Motor neuron (in vitro differentiated cells): ENCODE data around the gene MFAP4. TPM values are rescaled to one million over a fixed set of nuclear protein-coding genes. Genes with fewer than 3 reads are reported as not detected.

Experiments
- ATAC-seq, 8 experiments: fragments of 200-7000 bp; cut with Tn5 transposase; replicated peaks in 6 of 8; 2 replicates each; pipeline ENCODE4 v1.8.0; 2021; ENCODE audit warnings: mild to moderate bottlenecking in 8 of 8, moderate library complexity in 8 of 8
- H3K27ac ChIP-seq, 2 donors: fragments of 250-450 bp; sonication (Bioruptor Pico); 2 replicates each; pipeline ENCODE4 v1.9.0; 2021; ENCODE audit warnings: antibody characterized with exemption in 2 of 2, mild to moderate bottlenecking in 2 of 2, moderate library complexity in 1 of 2
- H3K4me1 ChIP-seq, 2 donors: fragments of 250-450 bp; sonication (Bioruptor Pico); replicated peaks in 1 of 2; 2 replicates each; pipeline ENCODE4 v1.6.1; 2021; ENCODE audit warnings: antibody characterized with exemption in 2 of 2, mild to moderate bottlenecking in 2 of 2, moderate library complexity in 1 of 2
- H3K4me3 ChIP-seq, 5 donors: fragments of 250-450 bp; sonication (Bioruptor Pico); 2 replicates each; pipeline ENCODE4 v1.9.0; 2021; ENCODE audit warnings: antibody characterized with exemption in 5 of 5, mild to moderate bottlenecking in 5 of 5, moderate library complexity in 4 of 5
- WGBS, 10 experiments: fragments of 450-650 bp; shearing (Covaris generic); methylation state at CpG; one replicate each; pipeline ENCODE4 v1.0.0; 2022; 5-methylcytosine and 5-hydroxymethylcytosine counted together
- in situ Hi-C, 9 experiments: fragments of 400-800 bp; cut with MboI; loops; one replicate each; pipeline ENCODE4 v1.15.0; 2021; ENCODE audit warnings: low sequenced_read_pairs in 9 of 9, low pct_unique_long_range_greater_than_20kb in 2 of 9; ENCODE audit not compliant: unreplicated experiment in 9 of 9
- total RNA-seq, 8 experiments: library from RNA; unstranded; fragments of 300-600 nt; gene quantifications; 2 replicates each; pipeline versions ENCODE4 v1.2.3 to v1.2.4, GENCODE V29; 2022

MFAP4 gene
- total RNA-seq, 8 experiments from 2014 or later: 3.2 to 186 (median 7.0) TPM

GRCh38 chr17:19388791-19389785, 2.1 kb upstream of the MFAP4 start:
- Histone ChIP-seq H3K4me1 (peaks cover 34 to 40% of the 10 kb centered on the region in 2 donors), H3K27ac (no peak overlapping the region), H3K4me3 (no peak overlapping the region)
- WGBS, 10 experiments: 25 to 100% (median 80%) methylated on average over 2 to 4 of the region's 5 CpGs; no CpG with 5 or more reads in 2 of the 10 experiments
- no peak for ATAC-seq
- in situ Hi-C loops: no loop called here

GRCh38 chr17:19387921-19388521, 1.0 kb upstream of the MFAP4 start:
- peak in 3 of 8 experiments; percentile 2 to 23 (median 4) for ATAC-seq
- Histone ChIP-seq H3K4me3 (no peak overlapping the region), H3K27ac (peak overlapping the region; percentile 75 to 87), H3K4me1 (peaks cover 34 to 42% of the 10 kb centered on the region in 2 donors)
- in situ Hi-C loops: no loop called here
- 80% methylated on average over 1 of the region's 2 CpGs; no CpG with 5 or more reads in 9 of the 10 experiments for WGBS, 10 experiments

- in situ Hi-C loops: no loop called here
- Histone ChIP-seq H3K4me3 (peak overlapping the region in 3 of 5 donors; percentile 15 to 27 (median 18)), H3K4me1 (peaks cover 31 to 42% of the 10 kb centered on the region in 2 donors), H3K27ac (peak overlapping the region; percentile 75 to 87)
- peak; percentile 4 to 26 (median 16) for ATAC-seq
- WGBS, 10 experiments: 0 to 72% (median 6%) methylated on average over 1 to 5 of the region's 20 CpGs; no CpG with 5 or more reads in 7 of the 10 experiments
These were observed 700 bp downstream of the MFAP4 start for GRCh38 chr17:19386051-19386929.

GRCh38 chr17:19385521-19385983, 1.4 kb downstream of the MFAP4 start:
- H3K4me3 ChIP-seq: no peak overlapping the region
- in situ Hi-C loops: no loop called here
- no peak overlapping the region for H3K27ac ChIP-seq
- ATAC-seq: no peak
- 40 to 100% (median 94%) methylated on average over 1 to 5 of the region's 9 CpGs; no CpG with 5 or more reads in 6 of the 10 experiments for WGBS, 10 experiments
- H3K4me1 ChIP-seq: peaks cover 30 to 42% of the 10 kb centered on the region in 2 donors

- peaks cover 30 to 42% of the 10 kb centered on the region in 2 donors for H3K4me1 ChIP-seq
- H3K27ac ChIP-seq: peak overlapping the region in 1 of 2 donors; percentile 4
- 0 to 100% (median 70%) methylated on average over 1 to 7 of the region's 16 CpGs; no CpG with 5 or more reads in 4 of the 10 experiments for WGBS, 10 experiments
- ATAC-seq: peak in 6 of 8 experiments; percentile 7 to 62 (median 26)
- in situ Hi-C loops: no loop called here
- no peak overlapping the region for H3K4me3 ChIP-seq
These were observed 2.1 kb downstream of the MFAP4 start for GRCh38 chr17:19384723-19385391.

GRCh38 chr17:19383681-19384470, 3.1 kb downstream of the MFAP4 start:
- peak overlapping the region in 1 of 2 donors; percentile 4 for H3K27ac ChIP-seq
- peaks cover 36 to 48% of the 10 kb centered on the region in 2 donors for H3K4me1 ChIP-seq
- H3K4me3 ChIP-seq: no peak overlapping the region
- 20 to 100% (median 82%) methylated on average over 1 to 2 of the region's 6 CpGs; no CpG with 5 or more reads in 2 of the 10 experiments for WGBS, 10 experiments
- ATAC-seq: peak in 2 of 8 experiments; percentile 1 to 7
- in situ Hi-C loops: no loop called here

- H3K27ac ChIP-seq: no peak overlapping the region
- in situ Hi-C loops: no loop called here
- 60 to 100% (median 97%) methylated on average over 1 to 6 of the region's 13 CpGs; no CpG with 5 or more reads in 3 of the 10 experiments for WGBS, 10 experiments
- ATAC-seq: no peak
- H3K4me1 ChIP-seq: peaks cover 30 to 42% of the 10 kb centered on the region in 2 donors
- no peak overlapping the region for H3K4me3 ChIP-seq
These were observed 4.2 kb downstream of the MFAP4 start for GRCh38 chr17:19382531-19383444.

- Histone ChIP-seq H3K27ac (no peak overlapping the region), H3K4me3 (no peak overlapping the region), H3K4me1 (peaks cover 22 to 35% of the 10 kb centered on the region in 2 donors)
- ATAC-seq: no peak
- in situ Hi-C loops: no loop called here
- 95% methylated on average over 15 of the region's 31 CpGs; no CpG with 5 or more reads in 9 of the 10 experiments for WGBS, 10 experiments
These were observed 5.1 kb downstream of the MFAP4 start for GRCh38 chr17:19381741-19382444.

GRCh38 chr17:19381361-19381740, 5.6 kb downstream of the MFAP4 start:
- H3K27ac ChIP-seq: no peak overlapping the region
- ATAC-seq: no peak
- WGBS, 10 experiments: 100% methylated on average over 1 of the region's 7 CpGs; no CpG with 5 or more reads in 8 of the 10 experiments
- H3K4me1 ChIP-seq: peaks cover 21 to 30% of the 10 kb centered on the region in 2 donors
- in situ Hi-C loops: no loop called here
- no peak overlapping the region for H3K4me3 ChIP-seq
